Mesothelial cell of epicardium (in vitro differentiated cells): ENCODE data around the gene ARID4B. TPM values are rescaled to one million over a fixed set of nuclear protein-coding genes. Genes with fewer than 3 reads are reported as not detected.
A peak's percentile ranks its signal among the peaks of the same experiment; 100 is the strongest.

Source experiments
- DNase-seq, 2 experiments: peaks; one replicate each; pipeline ENCODE4 v3.0.0; 2021; ENCODE audit warnings: low spot score in 2 of 2; ENCODE audit not compliant: unreplicated experiment in 2 of 2
- H3K27ac Mint-ChIP-seq: 2 replicates; pipeline ENCODE4 v1.8.0; 2021; ENCODE audit warnings: mixed read lengths
- H3K27me3 Mint-ChIP-seq: 2 replicates; pipeline ENCODE4 v1.8.0; 2021; ENCODE audit warnings: low read depth, mixed read lengths
- H3K36me3 Mint-ChIP-seq: 2 replicates; pipeline ENCODE4 v1.8.0; 2021; ENCODE audit warnings: mixed read lengths
- H3K4me1 Mint-ChIP-seq: 2 replicates; pipeline ENCODE4 v1.8.0; 2021; ENCODE audit warnings: mixed read lengths
- H3K4me3 Mint-ChIP-seq: 2 replicates; pipeline ENCODE4 v1.8.0; 2021; ENCODE audit warnings: mild to moderate bottlenecking, moderate library complexity, mixed read lengths
- H3K9me3 Mint-ChIP-seq: 2 replicates; pipeline ENCODE4 v1.8.0; 2021; ENCODE audit warnings: mixed read lengths
- CTCF ChIP-seq: fragments of 200-600 bp; sonication (generic); IDR thresholded peaks from one replicate; pipeline ENCODE4 v1.5.0; 2021; ENCODE audit warnings: antibody characterized with exemption; ENCODE audit not compliant: unreplicated experiment
- total RNA-seq: library from RNA; stranded (reverse); gene quantifications from 3 replicates; pipeline ENCODE4 v1.2.1, GENCODE V29; 2021

ARID4B gene
- total RNA-seq, 1 donor from 2014 or later, result 68.7 TPM

DNA sequence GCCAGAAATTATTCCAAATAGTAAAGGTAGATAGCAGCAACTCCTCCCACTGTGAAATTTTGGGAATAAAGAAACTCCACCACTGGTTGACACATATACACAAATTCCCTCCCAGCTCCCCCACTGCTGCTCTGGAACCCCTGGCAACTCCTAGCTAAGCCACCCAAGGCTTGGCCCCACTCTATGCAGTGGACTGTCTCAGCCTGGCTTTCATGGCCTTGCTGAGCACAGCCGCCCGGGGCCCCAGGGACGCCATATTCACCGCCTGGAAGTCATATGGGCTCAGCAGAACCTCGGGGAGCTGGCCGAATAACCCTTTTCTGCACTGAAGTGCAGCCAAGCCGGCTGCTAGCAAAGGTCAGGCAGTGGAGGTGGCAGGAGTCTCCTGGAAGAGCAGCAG is 151.5 kb downstream of the ARID4B start:
- Mint-ChIP-seq H3K4me3 (no peak overlapping the region), H3K27me3 (no peaks in the 10 kb centered on the region), H3K4me1 (no peaks in the 10 kb centered on the region), H3K27ac (no peak overlapping the region), H3K36me3 (peaks cover 34% of the 10 kb centered on the region), H3K9me3 (no peaks in the 10 kb centered on the region)
- DNase-seq, result no peak
- no peak for TF ChIP-seq CTCF

GRCh38 chr1:235169986-235170385 is 158.0 kb downstream of the ARID4B start:
- no peaks in the 10 kb centered on the region for H3K4me1 Mint-ChIP-seq
- no peak for TF ChIP-seq CTCF
- no peaks in the 10 kb centered on the region for H3K27me3 Mint-ChIP-seq
- no peak overlapping the region for H3K4me3 Mint-ChIP-seq
- no peaks in the 10 kb centered on the region for H3K9me3 Mint-ChIP-seq
- peaks cover 37% of the 10 kb centered on the region for H3K36me3 Mint-ChIP-seq
- H3K27ac Mint-ChIP-seq, result no peak overlapping the region
- no peak for DNase-seq

- Mint-ChIP-seq H3K9me3 (no peaks in the 10 kb centered on the region), H3K4me1 (no peaks in the 10 kb centered on the region), H3K4me3 (no peak overlapping the region), H3K27ac (no peak overlapping the region), H3K27me3 (no peaks in the 10 kb centered on the region), H3K36me3 (peaks cover 27% of the 10 kb centered on the region)
- no peak for TF ChIP-seq CTCF
- DNase-seq, result no peak
Observed at GRCh38 chr1:235168375-235168774, 159.6 kb downstream of the ARID4B start.

DNA sequence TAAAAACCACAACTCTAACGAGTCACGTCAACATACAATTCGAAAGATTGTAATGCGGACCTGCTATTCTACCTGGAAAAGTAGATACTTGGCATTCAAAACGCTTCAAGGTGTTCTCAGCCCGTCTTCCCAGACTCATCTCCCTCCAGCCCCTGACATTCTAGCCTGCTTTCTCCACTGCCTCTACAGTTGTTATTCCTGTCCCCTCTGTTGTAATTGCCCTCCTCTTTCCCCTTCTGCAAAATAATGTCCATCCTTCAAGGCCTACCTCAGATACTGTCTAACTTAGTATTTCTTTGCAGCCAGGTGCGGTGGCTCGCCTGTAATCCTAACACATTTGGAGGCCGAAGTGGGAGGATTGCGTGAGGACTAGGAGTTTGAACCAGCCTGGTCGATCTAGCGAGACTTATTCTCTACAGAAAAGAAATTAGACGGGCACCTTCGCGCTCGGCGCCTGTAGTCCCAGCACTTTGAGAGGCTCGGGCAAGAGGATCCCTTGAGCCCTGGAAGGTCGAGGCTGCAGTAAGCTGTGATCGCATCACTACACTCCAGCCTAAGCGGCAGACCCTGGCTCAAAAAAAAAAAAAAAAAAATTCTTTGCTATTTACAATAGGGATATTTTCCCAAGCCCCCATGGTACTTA is 166.2 kb downstream of the ARID4B start:
- no peak for DNase-seq
- Mint-ChIP-seq H3K4me1 (peaks cover 13% of the 10 kb centered on the region), H3K27me3 (no peaks in the 10 kb centered on the region), H3K27ac (peak overlapping the region; percentile 95), H3K36me3 (peaks cover 2% of the 10 kb centered on the region), H3K9me3 (no peaks in the 10 kb centered on the region), H3K4me3 (peak overlapping the region; percentile 93)
- TF ChIP-seq CTCF, result no peak

GRCh38 chr1:235160957-235161684 is 166.9 kb downstream of the ARID4B start, which contains the start of gene RBM34:
Gene RBM34, minus strand, starts transcription at chr1:235161250. Its CDS starts 24 bp downstream, at chr1:235161226.
- peak within 1 kb of the TSS; percentile 93 for H3K4me3 Mint-ChIP-seq
- TF ChIP-seq CTCF, result no peak
- DNase-seq, result peak; percentile 87 to 95
- no peaks in the 10 kb centered on the region for H3K9me3 Mint-ChIP-seq
- H3K27me3 Mint-ChIP-seq, result no peaks in the 10 kb centered on the region
- H3K27ac Mint-ChIP-seq, result peak within 1 kb of the TSS; percentile 95
- H3K36me3 Mint-ChIP-seq, result peaks cover 2% of the 10 kb centered on the region
- peaks cover 13% of the 10 kb centered on the region for H3K4me1 Mint-ChIP-seq
